GM10248 (cell line): Measurements from ENCODE around the gene MBD3L5.
A peak's percentile ranks its signal among the peaks of the same experiment; 100 is the strongest.
"Not testable (repeated sequence)": the region's sequence is repeated elsewhere in the genome, so short reads cannot be mapped to it uniquely, and the experiment has no call there.

Source experiments
- CTCF ChIA-PET: fragments of 300-600 bp; sonication (Branson Sonifier 250); formaldehyde crosslinking; extraction: SDS; loops from one replicate; lab custom pipeline; 2021; ENCODE audit warnings: antibody characterized with exemption; lab: Yijun Ruan, JAX
- POLR2A ChIA-PET: fragments of 350-650 bp; sonication (Branson Sonifier 250); formaldehyde crosslinking; extraction: SDS; loops from one replicate; lab custom pipeline; 2020; ENCODE audit warnings: antibody characterized with exemption; lab: Yijun Ruan, JAX
- DNase-seq: peaks from one replicate; pipeline ENCODE4 v3.0.0; 2012; ENCODE audit errors: extremely low spot score
- CTCF ChIP-seq: IDR thresholded peaks from 2 replicates; pipeline ENCODE4 v1.5.1; 2012; ENCODE audit warnings: mild to moderate bottlenecking, low read depth; ENCODE audit errors: extremely low read depth, missing control alignments, control extremely low read depth

The MBD3L5 gene

GRCh38 chr19:7030278-7030677, at the start of gene MBD3L5:
MBD3L5 (plus strand) TSS chr19:7030578; CDS start chr19:7030612, 34 bp downstream.
- CTCF ChIA-PET, DNase-seq, POLR2A ChIA-PET: not testable (repeated sequence)

- CTCF ChIA-PET = interaction anchor here (1.3 to 1.6 kb wide), 2 partner anchors 8 to 20 kb away, joined by 4 read pairs; no protein-coding TSS in a partner anchor
- POLR2A ChIA-PET = no interaction called here
- TF ChIP-seq CTCF = no peak
- no peak for DNase-seq
Observed at GRCh38 chr19:6983448-6983847, 46.9 kb upstream of the MBD3L5 start.

- POLR2A ChIA-PET = no interaction called here
- no peak for DNase-seq
- no peak for TF ChIP-seq CTCF
- CTCF ChIA-PET = interaction anchor here (0.8 to 1.8 kb wide), 3 partner anchors 8 to 13 kb away, joined by 3 to 6 read pairs (median 3); no protein-coding TSS in a partner anchor
Observed at GRCh38 chr19:6987850-6988249, 42.5 kb upstream of the MBD3L5 start.

GRCh38 chr19:6988257-6988656, 42.1 kb upstream of the MBD3L5 start:
- no peak for TF ChIP-seq CTCF
- no peak for DNase-seq
- POLR2A ChIA-PET = no interaction called here
- CTCF ChIA-PET = interaction anchor here (0.8 to 1.8 kb wide), 3 partner anchors 8 to 13 kb away, joined by 3 to 6 read pairs (median 3); no protein-coding TSS in a partner anchor

- no peak for TF ChIP-seq CTCF
Observed at GRCh38 chr19:6995054-6995453, 35.3 kb upstream of the MBD3L5 start.

GRCh38 chr19:6996810-6997209, 33.6 kb upstream of the MBD3L5 start:
- no peak for DNase-seq
- ChIA-PET POLR2A (no interaction called here), CTCF (no interaction called here)
- no peak for TF ChIP-seq CTCF

More at GRCh38 chr19:6995054-6995453, 35.3 kb upstream of the MBD3L5 start:
- ChIA-PET CTCF (no interaction called here), POLR2A (no interaction called here)
- no peak for DNase-seq

- DNase-seq = peak; percentile 28
- no peak for TF ChIP-seq CTCF
- ChIA-PET CTCF (no interaction called here), POLR2A (no interaction called here)
Observed at GRCh38 chr19:6997679-6998445, 32.5 kb upstream of the MBD3L5 start.
